ENCODE measurements around the gene PRR23E.

Gene PRR23E

DNA sequence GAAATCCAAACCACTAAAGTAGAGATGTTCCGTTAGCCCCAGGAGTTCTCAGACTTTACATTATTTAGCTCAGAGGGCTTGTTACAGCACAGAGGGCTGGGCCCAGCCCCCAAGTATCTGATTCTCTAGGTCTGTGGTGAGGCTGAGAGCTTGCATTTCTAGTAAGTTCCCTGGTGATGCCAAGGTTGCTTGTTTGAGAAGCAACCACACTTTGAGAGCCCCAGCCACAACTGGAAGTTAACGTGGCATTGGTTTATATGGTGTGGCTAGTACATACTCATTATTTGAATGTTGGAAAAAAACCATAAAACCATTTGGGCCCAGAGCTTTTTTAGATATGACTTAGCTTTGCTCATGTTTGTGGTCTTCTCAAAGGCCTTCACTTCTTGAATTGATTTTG, 35.9 kb downstream of the PRR23E start:
- no peak for DNase-seq (ENCODE audit: low read depth in 2 of 2)

DNA sequence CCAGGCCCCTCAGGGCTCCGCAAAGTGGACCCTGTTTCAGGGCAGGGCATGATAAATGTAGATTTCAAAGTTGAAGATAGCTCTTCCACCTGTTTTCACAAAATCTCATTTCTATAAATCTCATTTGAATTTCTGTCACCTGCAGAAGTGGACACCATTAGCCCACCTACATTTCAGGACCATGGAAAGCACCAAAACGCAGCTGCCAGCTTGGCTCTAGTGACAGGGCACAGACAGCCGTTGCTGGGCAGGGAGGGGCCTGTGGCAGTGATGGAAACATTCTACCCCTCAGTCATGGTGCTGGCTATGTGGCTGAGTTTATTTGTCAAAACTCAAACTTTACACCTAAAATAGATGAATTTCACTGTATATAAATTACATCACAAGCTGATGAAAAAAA, 40.4 kb downstream of the PRR23E start:
- no peak for DNase-seq (ENCODE audit: low read depth in 2 of 2)

DNA sequence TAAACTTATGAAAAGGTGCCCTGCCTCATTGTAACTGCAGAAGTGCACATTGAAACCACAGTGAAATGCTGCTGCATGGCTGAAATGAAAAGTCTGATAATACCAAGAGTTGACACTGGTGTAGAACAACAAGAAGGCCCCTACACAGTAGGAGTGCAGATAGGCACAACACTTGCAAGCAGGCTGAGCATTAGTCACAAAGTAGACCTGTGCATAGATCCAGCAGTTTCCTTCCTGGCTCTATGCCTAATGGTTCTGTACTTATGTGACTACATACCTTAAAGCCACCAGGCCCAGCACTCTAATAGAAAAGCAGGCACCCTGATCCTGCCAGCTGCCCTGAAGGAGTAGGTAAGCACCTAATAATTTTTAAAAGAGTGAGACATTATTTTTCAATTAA, 41.8 kb downstream of the PRR23E start:
- no peak for DNase-seq (ENCODE audit: low read depth in 2 of 2)

DNA sequence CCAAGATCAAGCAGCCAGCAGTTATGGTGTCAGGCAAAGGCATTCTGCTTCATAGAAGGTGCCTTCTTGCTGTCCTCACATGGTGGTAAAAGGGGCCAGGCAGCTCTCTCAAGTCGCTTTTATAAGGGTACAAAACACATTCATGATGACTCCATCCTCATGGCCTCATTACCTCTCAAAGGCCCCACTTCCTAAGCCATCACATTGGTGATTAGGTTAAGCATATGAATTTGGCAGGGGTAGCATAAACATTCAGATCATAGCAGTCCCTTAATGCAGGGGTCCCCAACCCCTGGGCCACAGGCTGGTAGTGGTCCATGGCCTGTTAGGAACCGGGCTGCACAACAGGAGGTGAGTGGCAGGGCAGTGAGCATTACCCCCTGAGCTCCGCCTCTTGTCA, 42.8 kb downstream of the PRR23E start:
- no peak for DNase-seq (ENCODE audit: low read depth in 2 of 2)

DNA sequence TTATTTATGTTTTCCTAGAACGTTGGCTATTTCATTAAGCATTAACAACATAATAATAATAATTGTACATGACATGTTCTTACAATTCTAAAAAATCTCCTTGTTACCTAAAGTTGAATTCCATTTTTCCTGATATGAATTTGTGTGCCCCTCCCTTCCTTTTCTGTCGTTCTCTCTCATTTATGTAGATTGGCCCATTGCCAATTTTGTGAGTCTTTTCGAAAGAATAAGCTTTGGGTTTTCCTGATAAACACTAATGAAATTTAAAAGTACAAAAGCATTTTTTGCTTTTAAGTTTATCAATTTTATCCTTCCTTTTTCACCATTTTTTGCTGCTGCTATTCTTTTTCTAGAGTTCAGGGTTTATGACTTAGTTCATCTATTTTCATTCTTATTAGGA, 44.9 kb downstream of the PRR23E start:
- DNase-seq (ENCODE audit: low read depth in 2 of 2) = no peak

DNA sequence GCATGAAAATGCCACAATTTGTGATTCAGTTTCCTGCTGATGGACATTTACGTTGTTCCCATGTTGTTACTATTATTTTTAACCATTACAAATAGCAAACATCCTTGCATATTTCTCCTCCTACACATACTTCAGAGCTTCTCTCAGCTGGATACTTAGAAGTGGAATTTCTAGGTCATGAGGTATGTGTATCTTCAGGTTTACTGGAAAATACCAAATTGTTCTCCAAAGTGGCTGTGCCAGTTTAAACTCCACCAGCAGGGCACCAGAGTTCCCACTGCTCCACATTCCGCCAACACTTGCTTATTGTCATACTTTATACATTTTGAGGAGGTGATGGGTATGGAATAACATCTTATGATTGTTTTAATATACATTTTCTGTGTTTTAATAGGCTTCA, 45.7 kb downstream of the PRR23E start:
- no peak for DNase-seq (ENCODE audit: low read depth in 2 of 2)

DNA sequence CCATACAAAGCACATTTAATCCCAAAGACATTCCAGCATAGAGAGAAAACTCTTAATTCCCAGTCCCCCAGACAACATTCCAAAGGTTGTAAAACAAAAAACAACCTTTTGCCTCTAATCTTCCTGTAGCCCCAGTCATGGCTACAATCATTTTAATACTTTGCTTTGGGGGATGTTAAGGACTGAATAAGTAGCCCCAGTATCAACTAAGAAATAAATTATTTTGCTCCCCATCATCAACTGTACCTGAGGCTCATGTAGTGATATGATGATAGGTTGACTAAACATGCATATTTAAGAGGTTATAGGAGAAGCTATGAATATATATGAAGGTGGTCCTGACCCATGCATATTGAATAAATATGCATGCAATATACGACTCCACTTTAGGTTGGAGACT, 54.4 kb downstream of the PRR23E start:
- no peak for DNase-seq (ENCODE audit: low read depth in 2 of 2)
